Cerebellar nuclear complex (tissue), 1 donor: ENCODE measurements around the gene SLF2.

Source experiments
- DNase-seq, 2 experiments: peaks; one replicate each; lab custom pipeline; 2025; lab: John Stamatoyannopoulos, UW

The SLF2 gene

GRCh38 chr10:100901051-100901450 lies 11.7 kb upstream of the SLF2 start:
- no peak for DNase-seq

- DNase-seq: no peak
Measured at GRCh38 chr10:100902622-100903021, 10.1 kb upstream of the SLF2 start.

DNA sequence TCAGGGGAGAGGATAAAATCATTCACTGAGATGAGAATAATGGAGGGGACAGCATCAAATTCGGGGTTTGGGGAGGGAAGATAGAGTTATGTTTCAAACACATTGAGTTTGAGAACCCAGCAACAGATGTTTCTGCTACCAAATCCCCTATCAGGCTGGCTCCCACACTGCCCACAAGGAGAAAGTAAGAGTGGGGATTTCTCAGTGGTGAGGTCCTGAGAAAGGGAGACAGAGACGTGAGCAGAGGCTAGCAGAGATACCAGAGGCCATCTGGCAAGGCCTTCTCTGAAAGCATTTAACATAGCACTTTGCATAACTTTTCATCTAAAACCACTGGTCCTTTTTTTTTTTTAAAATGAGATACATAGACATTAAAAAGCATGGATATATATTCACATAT lies 7.8 kb upstream of the SLF2 start:
- no peak for DNase-seq

DNA sequence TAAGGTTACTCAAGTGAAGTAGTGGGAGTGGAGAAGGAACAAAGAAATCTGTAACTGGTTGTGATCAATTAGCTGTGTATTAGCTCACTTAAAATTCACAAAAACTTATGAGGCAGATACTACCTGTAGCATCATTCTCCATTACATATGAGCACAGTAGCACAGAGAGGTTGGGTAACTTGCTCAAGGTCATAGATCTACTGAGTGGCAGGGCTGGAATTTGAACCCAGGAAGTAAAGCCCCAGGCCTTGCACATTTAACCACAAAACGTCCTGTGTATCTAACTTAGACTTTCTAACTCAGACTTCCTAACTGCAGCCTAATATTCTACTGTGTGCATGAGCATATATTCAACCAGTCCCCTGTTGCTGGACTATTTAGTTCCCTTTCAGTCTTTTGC lies 5.6 kb upstream of the SLF2 start:
- no peak for DNase-seq

- DNase-seq: no peak
Measured at GRCh38 chr10:100907773-100908363, 4.9 kb upstream of the SLF2 start.

- DNase-seq: no peak
Measured at GRCh38 chr10:100908378-100908777, 4.4 kb upstream of the SLF2 start.

- no peak for DNase-seq
Measured at GRCh38 chr10:100909501-100910263, 3.1 kb upstream of the SLF2 start.

DNA sequence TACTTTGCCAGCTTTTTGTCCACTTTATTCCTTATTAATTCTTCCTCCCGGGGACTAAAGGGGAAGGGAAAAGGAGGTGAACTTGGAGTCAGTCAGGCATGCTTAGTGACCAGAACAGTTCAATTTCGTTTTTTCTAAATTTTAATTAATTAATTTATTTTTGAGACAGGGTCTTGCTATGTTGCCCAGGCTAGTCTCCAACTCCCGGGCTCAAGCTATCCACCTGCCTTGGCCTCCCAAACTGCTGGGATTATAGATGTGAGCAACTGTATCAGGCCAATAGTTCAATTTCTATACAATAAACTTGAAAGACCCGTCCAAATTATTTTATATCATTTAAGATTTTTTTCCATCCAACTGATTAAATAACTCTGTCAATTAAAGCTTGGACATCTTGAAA lies 1.3 kb upstream of the SLF2 start:
- no peak for DNase-seq

DNA sequence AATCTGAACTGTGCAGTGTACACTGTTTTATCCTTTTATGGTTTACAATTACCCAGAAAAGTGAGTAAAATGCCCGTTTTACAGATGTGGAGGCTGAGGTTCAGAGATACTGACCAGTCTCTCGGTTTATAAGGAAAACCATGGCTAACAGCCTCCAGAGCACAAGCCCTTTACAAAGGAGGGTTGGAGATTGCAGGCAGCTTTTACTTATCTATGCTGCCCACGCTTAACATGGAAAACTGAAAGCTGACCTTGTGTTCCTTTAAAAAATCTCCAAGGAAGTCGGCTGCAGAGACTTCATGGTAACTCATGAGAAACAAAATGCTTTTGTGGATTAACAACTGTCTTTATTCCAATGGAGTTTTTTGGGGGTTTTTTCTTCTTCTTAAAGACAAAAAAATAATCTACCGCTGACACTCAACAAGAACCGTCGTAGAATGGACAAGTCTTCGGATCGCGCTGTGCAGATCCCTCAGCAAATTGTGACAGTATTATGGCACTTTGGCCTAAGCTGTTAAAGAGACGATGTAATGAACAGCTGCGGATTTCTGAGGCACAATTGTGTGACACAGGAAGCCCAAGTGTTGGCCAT lies 654 bp upstream of the SLF2 start:
- no peak for DNase-seq

GRCh38 chr10:100913470-100913865 lies 705 bp downstream of the SLF2 start:
- no peak for DNase-seq

DNA sequence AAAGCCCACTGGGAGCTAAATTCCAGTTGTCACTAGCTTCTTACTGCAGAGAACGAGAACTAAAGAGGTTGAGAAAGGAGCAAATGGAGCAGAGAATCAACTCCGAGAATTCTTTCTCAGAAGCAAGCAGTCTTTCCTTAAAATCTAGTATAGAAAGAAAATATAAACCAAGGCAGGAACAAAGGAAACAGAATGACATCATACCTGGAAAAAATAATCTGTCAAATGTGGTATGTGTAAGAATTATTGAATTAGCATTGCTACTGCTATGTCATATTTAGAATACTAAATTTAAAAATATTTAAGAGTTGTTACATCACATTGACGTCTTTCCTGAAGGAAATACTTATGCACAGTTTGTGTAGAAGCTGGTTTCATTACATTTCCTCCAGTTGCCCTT lies 4.3 kb downstream of the SLF2 start:
- no peak for DNase-seq

DNA sequence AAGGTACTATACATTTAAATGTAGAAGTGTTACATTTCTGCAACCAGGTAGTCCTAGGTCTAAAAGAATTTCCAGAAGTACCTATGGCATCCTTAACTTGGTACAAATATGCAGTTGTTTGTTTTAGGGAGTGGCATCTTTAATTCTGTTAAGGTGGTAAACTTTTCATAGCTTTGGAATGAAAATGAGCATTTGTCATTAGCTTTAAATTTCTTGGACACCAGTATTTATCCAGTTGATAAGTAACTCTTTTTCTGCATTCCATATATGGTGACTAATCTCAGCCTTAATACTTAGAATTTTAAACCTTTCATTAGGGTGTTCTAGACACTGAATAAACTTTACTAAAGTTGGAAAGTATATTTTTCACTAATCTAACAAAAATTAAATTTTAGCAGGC lies 10.8 kb downstream of the SLF2 start:
- no peak for DNase-seq

DNA sequence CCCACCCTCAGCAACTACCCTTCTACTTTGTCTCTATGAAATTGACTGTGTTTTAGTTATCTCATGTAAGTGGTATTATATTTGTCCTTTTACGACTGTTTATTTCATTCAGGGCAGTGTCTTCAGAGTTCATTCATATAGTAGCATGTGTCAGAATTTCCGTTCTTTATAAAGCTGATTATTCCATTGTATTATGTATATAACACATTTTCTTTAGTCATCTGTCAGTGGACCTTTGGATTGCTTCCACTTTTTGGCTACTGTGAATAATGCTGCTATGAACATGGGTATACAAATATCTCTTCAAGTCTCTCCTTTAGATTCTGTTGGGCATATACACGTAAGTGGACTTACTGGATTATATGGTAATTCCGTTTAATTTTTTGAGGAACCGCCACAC lies 14.5 kb downstream of the SLF2 start:
- DNase-seq: no peak

- DNase-seq: no peak
Measured at GRCh38 chr10:100928039-100928438, 15.3 kb downstream of the SLF2 start.

DNA sequence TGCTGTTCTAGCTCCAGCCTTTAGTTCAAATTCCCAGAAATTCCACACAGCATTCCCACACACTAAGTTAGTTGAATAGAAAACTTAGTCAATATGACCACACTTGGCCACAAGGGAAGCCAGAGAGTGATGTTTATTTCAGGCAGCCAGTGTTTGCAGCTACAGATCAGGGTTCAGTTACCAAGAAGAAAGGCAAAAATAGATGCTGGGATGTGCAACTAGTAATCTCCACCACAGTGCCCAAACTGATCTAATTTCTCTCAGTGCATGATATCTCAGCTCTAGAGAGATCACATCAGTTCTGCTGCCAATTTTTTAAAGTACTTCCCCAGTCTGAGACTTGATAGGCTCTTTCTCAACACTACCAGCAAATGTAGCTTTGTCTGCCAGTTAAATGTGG lies 17.6 kb downstream of the SLF2 start:
- DNase-seq: no peak

GRCh38 chr10:100934084-100934659 lies 21.4 kb downstream of the SLF2 start:
- DNase-seq: no peak

DNA sequence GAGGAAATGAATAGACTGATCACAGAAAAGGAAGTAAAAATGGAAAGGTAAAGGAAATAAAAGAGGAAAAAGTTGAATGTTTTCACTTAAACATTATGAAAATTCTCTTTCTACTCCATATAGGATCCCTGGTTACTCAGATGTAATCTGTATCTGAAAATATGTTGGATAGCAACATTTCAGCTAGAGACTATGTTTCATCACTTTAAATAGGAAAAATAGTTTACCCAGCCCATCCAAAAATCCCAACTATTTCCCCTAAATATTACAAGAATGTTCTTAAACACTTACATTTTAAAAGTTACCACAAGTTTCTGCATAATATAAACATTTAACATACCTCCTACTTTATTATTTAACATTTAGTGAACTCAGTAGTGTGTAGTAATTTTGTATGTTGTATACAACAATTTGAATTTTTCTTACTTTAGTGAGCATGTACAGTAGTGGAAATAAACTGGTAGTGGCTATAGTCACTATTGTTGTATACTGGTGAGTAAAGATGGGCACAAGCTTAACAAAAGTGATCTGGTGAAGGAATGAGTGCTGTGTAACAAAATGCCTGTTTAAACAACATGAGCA lies 27.1 kb downstream of the SLF2 start:
- DNase-seq: no peak

GRCh38 chr10:100942229-100942628 lies 29.5 kb downstream of the SLF2 start:
- no peak for DNase-seq

- no peak for DNase-seq
Measured at GRCh38 chr10:100943508-100943907, 30.7 kb downstream of the SLF2 start.

DNA sequence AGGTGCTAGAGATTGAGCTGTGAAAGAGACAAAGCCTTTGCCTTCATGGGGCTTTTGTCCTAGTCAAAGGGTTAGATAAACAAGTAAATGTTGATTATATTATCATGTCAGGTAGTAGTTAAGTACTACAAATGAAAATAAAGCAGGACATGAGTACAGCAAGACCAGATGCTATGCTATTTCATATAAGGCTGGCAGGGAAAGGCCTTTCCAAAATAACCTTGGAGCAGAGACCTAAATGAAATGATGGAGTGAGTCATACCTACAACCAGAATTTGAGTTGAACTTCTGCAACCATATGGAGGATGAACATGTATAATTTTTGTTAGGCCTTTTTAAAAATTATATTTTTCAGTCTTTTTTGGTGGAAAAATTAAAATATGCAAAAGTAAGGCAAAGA lies 33.0 kb downstream of the SLF2 start:
- DNase-seq: no peak

- DNase-seq: no peak
Measured at GRCh38 chr10:100948916-100949315, 36.2 kb downstream of the SLF2 start.

DNA sequence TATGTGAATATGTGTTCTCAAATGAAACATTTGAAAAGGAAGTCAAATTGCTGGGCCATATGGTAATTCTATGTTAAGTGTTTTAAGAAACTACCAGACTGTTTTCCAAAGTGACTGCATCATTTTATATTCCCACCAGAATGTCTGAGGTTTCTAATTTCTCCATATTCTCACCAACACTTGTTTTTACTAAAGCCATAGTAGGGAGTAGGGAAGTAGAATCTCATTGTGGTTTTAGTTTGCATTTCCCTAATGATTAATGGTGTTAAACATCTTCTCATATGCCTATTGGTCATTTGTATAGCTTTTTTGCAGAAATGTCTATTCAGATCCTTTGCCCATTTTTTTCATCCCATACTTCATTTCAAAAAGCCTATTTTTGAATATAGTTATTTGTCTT lies 47.5 kb downstream of the SLF2 start:
- DNase-seq: no peak
